Renal pelvis (tissue), 12 donors: ENCODE data around the gene ZNF248. TPM values are rescaled to one million over a fixed set of nuclear protein-coding genes. Genes with fewer than 3 reads are reported as not detected.
A peak's percentile ranks its signal among the peaks of the same experiment; 100 is the strongest.
"Not testable (repeated sequence)": the region's sequence is repeated elsewhere in the genome, so short reads cannot be mapped to it uniquely, and the experiment has no call there.

Source experiments
- DNase-seq: peaks from one replicate; pipeline ENCODE4 v3.0.0-alpha.2; 2013
- long read RNA-seq, 16 experiments: transcript quantifications; one replicate each; lab custom pipeline, GENCODE V29; 2026
- polyA plus RNA-seq, 3 donors: library from polyadenylated mRNA; unstranded; fragments of 120-200 nt; gene quantifications; one replicate each; pipeline ENCODE4 v1.2.1, GENCODE V29; 2013; ENCODE audit not compliant: insufficient read length in 3 of 3

ZNF248 gene
- 10 to 100 TPM; 31.5 to 44.2 (median 34.5) TPM for polyA plus RNA-seq
- long read RNA-seq, donor 1, full-length matches to known transcripts, result 4 of 9 reads
- long read RNA-seq, donor 1, partial matches to known transcripts, result 5 of 9 reads
- long read RNA-seq, donor 1, other reads (novel, unspliced or antisense), result 0 of 9 reads
- long read RNA-seq, donor 2, full-length matches to known transcripts, result 6 of 6 reads
- long read RNA-seq, donor 2, partial matches to known transcripts, result 0 of 6 reads
- long read RNA-seq, donor 2, other reads (novel, unspliced or antisense), result 0 of 6 reads
- long read RNA-seq, donor 3, full-length matches to known transcripts, result 4 of 10 reads
- long read RNA-seq, donor 3, partial matches to known transcripts, result 6 of 10 reads
- long read RNA-seq, donor 3, other reads (novel, unspliced or antisense), result 0 of 10 reads
- long read RNA-seq, donor 4, full-length matches to known transcripts, result 3 of 9 reads
- long read RNA-seq, donor 4, partial matches to known transcripts, result 6 of 9 reads
- long read RNA-seq, donor 4, other reads (novel, unspliced or antisense), result 0 of 9 reads
- long read RNA-seq, donor 5, full-length matches to known transcripts, result 2 of 2 reads
- long read RNA-seq, donor 5, partial matches to known transcripts, result 0 of 2 reads
- long read RNA-seq, donor 5, other reads (novel, unspliced or antisense), result 0 of 2 reads
- long read RNA-seq, donor 6, full-length matches to known transcripts, result 6 of 13 reads
- long read RNA-seq, donor 6, partial matches to known transcripts, result 0 of 13 reads
- long read RNA-seq, donor 6, other reads (novel, unspliced or antisense), result 7 of 13 reads
- long read RNA-seq, donor 7, full-length matches to known transcripts, result 10 of 10 reads
- long read RNA-seq, donor 7, partial matches to known transcripts, result 0 of 10 reads
- long read RNA-seq, donor 7, other reads (novel, unspliced or antisense), result 0 of 10 reads
- long read RNA-seq, donor 8, full-length matches to known transcripts, result 3 of 3 reads
- long read RNA-seq, donor 8, partial matches to known transcripts, result 0 of 3 reads
- long read RNA-seq, donor 8, other reads (novel, unspliced or antisense), result 0 of 3 reads
- long read RNA-seq, donor 9, full-length matches to known transcripts, result 6 of 11 reads
- long read RNA-seq, donor 9, partial matches to known transcripts, result 5 of 11 reads
- long read RNA-seq, donor 9, other reads (novel, unspliced or antisense), result 0 of 11 reads
- long read RNA-seq, donor 10, full-length matches to known transcripts, result 7 of 33 reads
- long read RNA-seq, donor 10, partial matches to known transcripts, result 12 of 33 reads
- long read RNA-seq, donor 10, other reads (novel, unspliced or antisense), result 14 of 33 reads
- long read RNA-seq, donor 11, full-length matches to known transcripts, result 2 of 2 reads
- long read RNA-seq, donor 11, partial matches to known transcripts, result 0 of 2 reads
- long read RNA-seq, donor 11, other reads (novel, unspliced or antisense), result 0 of 2 reads
- long read RNA-seq, donor 12, full-length matches to known transcripts, result 6 of 43 reads
- long read RNA-seq, donor 12, partial matches to known transcripts, result 12 of 43 reads
- long read RNA-seq, donor 12, other reads (novel, unspliced or antisense), result 25 of 43 reads
- long read RNA-seq, donor 13, full-length matches to known transcripts, result 4 of 9 reads
- long read RNA-seq, donor 13, partial matches to known transcripts, result 5 of 9 reads
- long read RNA-seq, donor 13, other reads (novel, unspliced or antisense), result 0 of 9 reads
- long read RNA-seq, donor 14, result 0 reads
- long read RNA-seq, donor 15, full-length matches to known transcripts, result 5 of 71 reads
- long read RNA-seq, donor 15, partial matches to known transcripts, result 66 of 71 reads
- long read RNA-seq, donor 15, other reads (novel, unspliced or antisense), result 0 of 71 reads
- long read RNA-seq, donor 16, full-length matches to known transcripts, result 4 of 4 reads
- long read RNA-seq, donor 16, partial matches to known transcripts, result 0 of 4 reads
- long read RNA-seq, donor 16, other reads (novel, unspliced or antisense), result 0 of 4 reads

DNA sequence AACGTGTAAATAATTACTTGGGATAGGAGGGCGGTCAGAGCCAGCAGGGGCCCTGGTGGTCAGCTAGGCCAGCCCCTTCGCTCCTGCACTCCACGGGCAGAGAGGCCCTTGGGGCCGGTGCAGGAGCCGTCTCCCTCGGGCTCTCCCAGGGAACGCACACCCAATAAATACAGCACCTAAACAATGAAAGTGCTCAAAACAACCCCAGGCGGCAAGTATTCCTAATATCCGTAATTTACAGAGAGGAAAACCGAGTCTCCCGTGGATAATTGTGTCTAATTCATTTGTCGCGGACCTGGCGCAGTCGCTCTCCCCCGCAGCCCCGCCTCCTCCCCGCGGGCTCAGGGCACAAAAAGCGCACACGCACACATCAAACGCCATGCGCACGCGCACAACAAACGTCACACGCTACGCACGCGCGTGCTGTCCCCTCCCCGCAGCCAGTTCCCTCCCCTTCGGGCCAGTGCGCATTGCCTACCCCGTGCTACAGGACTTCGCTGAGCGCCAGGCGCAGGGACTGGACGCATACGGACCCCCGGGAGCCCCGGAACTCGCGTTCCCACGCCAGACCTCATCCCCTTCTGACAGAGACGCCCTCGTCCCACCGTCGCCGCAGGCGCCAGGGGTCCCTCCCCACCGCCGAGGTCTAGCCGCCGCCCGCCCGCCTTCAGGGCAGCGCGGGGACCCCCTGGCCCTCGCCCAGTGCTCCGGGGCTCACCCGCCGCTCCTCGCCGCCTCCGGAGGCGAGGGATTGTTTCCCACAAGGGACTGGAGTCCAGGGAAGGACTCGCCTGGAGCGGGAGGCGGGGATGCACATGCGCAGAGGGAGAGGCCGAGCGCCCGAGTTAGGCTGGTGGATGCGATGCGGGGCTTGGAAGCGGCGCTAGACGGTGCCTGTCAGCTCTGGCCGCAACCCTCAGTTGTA, at the start of gene ZNF248:
Gene ZNF248 (minus strand): TSS at position 324 of the 925 bp plus-strand sequence. CDS start 1,300 bp downstream, outside the sequence.
- DNase-seq, result peak; percentile 96

DNA sequence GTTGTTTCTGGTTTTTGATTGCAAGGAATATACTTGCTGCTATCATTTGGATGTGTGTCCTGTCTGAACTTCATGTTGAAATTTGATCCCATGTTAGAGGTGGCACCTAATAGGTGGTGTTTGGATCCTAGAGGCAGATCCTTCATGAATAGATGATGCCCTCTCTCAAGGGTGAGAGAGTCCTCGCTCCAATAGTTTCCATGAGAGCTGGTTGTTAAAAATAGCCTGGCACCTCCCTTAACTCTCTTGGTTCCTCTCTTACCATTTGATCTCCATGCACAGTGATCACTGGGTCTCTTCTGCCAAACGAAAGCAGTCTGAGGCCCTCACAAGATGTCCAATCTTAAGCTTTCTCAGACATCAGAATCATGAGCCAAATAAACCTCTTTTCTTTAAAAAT, 49.0 kb upstream of the ZNF248 start:
- no peak for DNase-seq

DNA sequence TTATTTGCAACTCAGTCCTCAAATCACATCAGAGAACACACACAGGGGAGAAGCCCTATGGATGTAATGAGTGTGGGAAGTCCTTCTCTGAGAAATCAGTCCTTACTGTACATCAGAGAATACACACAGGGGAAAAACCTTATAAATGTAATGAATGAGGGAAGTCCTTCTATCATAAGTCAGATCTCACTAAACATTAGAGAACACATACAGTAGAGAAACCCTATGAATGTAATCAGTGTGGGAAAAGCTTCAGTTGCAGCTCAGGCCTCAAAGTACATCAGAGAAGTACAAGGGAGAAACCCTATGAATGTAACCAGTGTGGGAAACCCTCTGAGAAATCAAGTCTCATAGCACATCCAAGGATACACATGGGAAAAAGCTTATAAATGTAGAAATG, 39.0 kb upstream of the ZNF248 start:
- DNase-seq, result no peak

DNA sequence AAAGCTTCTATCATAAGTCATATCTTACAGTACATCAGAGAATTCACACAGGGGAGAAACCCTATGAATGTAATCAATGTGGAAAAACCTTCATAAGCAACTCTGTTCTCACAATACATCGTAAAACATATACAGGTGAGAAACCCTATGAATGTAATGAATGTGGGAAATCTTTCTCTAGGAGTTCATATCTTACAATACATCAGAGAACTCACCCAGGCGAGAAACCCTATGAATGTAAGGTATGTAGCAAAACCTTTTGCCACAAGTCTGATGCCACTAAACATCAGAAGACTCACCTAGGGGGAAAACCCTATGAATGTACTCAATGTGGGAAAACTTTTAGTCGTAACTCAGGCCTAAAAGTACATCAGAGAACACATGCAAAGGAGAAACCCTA, 38.3 kb upstream of the ZNF248 start:
- no peak for DNase-seq

DNA sequence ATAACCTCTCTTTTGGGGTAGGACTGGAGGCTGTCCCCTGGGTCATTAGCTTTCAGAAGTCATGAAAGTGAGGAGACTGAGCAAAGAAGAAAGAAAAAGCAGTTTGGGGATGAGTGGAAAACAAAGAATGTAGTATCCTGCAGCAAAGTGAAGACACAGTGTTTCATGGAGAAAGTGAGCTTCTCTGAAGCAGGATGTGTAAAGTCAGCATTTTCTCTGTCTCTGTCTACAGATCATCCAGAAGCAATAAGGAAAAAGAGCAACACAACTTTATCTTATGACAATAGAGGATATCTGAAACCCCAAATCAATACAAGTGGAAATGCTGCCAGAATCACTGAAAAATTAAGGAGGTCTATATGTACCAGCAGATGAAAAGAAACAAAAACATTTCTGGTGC, 28.4 kb upstream of the ZNF248 start:
- DNase-seq, result no peak

DNA sequence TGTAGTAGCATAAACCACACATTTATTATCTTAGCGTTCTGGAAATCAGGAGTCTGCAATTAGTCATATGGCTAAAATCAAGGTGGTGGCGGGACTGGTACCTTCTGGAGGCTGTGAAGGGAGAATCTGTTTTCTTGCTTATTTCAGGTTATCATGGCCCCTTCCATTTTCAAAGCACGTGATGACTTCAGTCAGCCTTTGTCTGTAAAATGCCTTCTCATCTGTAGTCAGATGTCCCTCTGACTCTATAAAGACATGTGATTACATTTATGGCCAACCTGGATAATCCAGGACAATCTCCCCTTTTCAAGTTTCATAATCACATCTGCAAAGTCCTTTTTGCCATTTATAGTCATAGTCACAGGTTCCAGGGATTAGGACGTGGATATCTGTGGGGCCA, 15.5 kb upstream of the ZNF248 start:
- no peak for DNase-seq

DNA sequence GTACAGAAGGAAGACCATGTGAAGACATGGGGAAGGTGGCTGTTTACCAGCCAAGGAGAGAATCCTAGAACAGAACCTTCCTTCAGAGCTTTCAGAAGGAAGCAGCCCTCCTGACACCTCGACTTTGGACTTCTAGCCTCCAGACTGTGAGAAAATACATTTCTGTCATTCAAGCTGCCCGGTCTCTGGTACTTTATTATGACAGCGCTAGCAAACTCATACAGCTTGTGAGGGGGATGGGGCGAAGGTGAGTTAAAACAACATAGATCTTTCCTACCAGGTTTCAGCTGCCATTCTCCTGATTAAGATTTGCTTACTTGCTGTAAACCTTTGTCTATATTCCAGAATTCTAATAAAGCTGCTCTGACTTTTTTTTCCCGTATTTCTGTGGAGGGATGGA, 14.9 kb upstream of the ZNF248 start:
- no peak for DNase-seq

DNA sequence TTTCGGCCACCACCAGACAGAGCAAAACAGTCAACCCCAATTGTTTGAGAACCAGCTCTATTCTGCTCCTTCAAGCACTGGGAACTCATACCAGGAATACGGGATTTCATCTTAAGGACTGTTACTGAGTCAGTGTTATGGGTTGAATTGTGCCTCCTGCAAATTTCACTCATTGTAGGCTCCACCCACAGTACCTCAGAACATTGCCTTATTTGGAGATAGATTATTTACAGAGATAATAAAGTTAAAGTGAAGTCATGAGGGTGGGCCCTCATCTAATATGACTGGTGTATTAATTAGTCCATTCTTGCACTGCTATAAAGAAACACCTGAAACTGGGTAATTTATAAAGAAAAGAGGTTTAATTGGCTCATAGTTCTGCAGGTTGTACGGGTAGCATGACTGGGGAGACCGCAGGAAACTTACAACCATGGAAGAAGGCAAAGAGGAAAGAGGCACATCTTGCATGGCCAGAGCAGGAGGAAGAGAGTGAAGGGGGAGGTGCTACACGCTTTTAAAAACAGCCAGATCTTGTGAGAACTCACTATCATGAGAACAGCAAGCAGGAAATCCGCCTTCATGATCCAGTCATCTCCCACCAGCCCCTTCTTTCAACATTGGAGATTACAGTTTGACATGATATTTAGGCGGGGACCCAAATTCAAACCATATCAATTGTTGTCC, 14.3 kb upstream of the ZNF248 start:
- no peak for DNase-seq

DNA sequence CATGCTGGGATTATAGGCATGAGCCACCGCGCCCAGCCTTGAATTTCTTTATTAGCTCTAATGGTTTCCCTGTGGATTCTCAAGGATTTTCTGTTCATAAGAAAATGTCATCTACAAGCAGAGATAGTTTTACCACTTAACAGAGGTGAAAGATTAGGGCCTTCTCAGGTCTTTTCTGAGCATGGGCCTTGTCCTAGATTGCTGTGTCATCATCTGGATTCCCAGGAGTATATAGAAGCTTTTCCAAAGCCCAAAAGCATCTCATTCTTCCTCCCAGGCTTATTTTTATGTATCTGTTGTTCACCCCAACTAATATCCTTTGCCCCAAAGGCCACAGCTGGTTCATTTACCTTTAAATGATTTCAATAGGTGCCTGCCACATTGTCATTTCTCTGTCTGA, 13.7 kb upstream of the ZNF248 start:
- DNase-seq, result no peak

DNA sequence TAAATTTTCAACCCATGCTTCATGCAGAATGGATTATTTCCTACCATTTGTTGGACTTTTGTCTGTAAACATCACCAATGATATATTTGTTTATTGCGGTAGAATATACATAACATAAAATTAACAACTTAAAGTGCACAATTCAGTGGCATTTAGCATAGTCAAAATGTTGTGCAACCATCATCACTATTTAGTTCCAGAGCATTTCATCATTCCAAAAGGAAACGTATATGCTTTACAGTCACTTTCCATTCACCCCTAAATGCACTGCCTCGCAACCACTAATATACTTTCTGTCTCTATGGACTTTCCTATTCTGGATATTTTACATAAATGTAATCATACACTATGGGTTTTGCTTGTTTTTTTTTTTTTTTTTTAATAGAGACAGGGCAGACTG, 11.4 kb upstream of the ZNF248 start:
- no peak for DNase-seq

DNA sequence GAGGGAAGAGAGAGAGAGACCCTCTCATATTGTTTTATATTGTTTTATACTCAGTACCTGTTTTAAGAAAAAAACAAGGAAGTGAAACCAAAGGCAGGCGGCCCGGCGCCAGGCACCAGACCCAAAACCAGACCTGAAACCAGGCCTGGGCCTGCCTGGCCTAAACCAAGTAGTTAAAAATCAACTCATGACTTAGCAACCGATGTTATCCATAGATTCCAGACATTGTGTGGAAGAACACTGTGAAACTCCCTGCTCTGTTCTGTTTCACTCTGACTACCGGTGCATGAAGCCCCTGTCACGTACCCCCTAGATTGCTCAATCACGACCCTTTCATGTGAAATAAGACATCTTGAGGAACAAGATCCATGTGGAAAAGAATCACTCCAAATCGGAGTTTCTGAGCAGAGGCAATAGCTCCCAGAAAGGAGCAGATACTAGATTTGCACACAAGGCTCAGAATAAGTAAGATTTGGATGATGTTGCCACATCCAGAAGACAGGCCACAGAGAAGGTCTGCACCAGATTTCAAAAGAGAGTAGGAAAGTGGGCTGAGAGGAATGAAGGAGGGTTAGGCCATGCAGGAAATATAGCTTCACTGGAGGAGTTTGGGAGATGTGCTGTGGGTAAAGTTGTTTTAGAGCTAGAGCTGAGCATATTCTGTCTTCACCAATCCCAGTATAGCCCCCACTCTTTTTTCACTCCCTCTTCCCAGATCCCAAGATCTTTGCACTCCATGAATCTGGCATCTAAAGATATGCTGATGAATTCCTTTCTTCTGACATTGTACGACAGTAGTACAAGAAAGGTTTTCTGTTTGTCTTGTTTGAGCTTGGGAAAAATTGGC, 8.8 kb upstream of the ZNF248 start:
- no peak for DNase-seq

DNA sequence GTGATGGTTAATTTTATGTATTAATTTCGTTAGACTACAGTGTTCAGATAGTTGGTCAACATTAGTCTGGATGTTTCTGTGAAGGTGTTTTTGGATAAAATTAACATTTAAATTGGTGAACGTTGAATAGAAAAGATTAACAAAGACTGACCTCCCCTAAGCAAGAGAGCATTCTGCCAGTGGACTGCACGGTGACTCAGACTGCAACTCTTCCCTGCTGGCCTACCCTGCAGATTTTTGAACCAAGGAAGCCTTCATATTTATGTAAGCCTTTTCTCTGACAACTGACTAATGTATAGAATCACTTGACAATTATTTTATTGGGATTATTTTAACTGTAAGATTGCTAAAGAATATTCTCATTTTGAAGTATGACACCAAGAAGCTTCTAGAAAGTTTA, 7.9 kb upstream of the ZNF248 start:
- no peak for DNase-seq

DNA sequence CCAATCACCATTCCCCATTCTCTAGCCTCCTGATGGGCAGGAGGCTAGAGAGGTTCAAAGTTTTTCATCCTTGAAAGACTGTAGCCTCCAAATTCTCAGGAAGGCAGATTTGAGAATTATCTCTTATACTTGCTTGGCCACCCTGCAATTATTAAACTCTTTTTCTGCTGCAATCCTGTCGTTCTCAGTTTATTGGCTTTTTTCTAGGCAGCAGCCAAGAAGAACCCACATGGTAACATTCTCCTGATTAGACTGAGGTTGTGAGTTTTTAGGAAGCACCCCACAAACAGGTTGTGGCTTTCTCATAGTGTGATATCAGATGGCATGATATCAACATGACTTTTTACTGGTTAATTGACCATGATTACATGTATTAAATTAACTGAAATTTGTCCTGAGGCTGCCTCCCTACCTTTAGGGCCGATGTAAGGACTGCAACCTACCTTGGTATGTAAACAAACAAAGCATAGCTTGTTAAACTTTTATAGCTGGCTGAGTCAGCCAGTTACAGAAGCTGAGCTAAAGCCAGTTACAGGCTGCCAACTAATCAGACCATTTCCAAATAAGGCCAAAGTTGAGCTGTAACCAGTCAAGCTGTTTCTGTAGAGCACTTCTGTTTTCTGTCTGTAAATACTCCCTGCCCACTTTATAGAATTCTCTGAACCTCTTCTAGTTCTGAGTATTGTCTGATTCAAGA, 3.2 kb upstream of the ZNF248 start:
- DNase-seq, result no peak

DNA sequence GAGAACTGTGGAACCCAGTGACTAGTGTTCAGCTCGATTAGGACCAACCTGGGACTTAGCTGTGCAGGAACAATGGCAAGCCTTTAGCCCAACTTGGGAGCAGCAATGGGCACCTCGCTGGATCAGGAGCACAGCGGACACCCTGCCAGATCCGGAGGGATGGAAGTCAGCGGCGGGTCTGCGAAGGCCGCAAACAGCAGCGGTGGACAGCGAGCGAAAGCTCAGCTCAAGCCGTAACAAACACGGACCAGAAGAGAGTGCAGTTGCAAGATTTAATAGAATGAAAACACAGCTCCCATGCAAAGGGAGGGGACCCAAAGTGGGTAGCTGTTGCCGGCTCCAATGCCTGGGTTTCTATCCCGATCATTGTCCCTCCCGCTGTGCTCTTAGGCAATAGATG, 1.9 kb upstream of the ZNF248 start:
- DNase-seq, result not testable (repeated sequence)

DNA sequence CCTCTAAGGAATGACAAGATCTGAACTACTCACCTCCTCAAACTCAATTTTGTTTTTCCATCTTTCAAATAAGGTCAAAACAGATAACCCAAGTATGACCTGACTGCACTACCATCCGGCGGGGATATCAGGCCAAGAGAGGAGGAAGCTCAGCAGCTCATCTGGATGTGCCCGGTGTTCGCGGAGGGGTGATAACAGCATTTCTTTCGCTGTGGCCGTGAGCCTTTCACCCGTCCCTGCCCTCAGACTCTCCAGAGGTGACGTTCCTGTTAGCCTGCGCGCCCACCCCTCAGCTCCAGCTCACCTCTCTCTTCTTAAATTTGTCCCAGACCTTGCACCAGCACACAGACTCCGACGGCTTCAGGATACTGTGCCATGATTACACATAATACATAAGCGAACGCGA, 526 bp downstream of the ZNF248 start:
- DNase-seq, result no peak

DNA sequence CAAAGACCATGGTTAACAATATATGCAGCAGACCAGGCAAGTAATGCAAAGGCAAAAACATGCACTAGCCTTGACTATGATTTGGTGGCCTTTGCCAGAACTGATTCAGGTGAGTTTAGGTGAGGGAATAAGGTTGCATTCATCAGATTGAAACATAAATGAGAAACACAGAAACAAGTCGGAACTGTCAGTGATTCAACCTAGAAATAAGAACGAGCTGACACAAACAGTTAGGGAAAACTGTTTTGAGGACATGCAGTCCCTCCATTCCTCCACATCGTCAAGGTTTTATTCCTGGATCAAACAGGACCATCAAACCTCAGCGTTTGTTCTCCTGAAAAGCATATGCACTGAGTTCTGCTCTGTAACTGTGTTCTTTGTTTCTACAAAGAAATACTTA, 1.8 kb downstream of the ZNF248 start:
- DNase-seq, result no peak

DNA sequence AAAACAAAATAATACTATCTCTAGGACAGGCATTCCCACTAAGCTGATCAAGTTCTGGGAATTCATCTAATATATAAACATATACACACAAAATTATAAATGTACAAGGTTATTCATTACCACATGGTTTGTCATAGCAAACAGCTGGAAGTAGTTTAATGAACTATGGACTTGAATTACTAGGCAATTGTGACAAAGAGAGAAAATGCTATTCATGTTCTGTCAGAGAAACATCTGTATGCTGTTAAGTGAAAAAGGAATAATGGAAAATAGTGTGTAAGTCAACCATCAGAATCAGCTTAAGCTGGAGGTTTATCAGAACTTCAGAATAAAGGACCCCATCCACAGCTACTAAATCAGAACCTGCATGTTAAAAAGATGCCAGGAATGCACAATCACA, 2.8 kb downstream of the ZNF248 start:
- no peak for DNase-seq
